HEK293 (cell line): ENCODE data around the gene HTR3B.
A peak's percentile ranks its signal among the peaks of the same experiment; 100 is the strongest.

ENCODE experiments used
- BCL6B ChIP-seq: fragments of 450-650 bp; formaldehyde crosslinking; IDR thresholded peaks from 2 replicates; pipeline ENCODE4 v1.5.1; 2017; ENCODE audit warnings: missing biosample characterization, missing genetic modification characterization
- IKZF3 ChIP-seq: fragments of 450-650 bp; IDR thresholded peaks from 2 replicates; pipeline ENCODE4 v1.5.0; 2018; ENCODE audit warnings: missing biosample characterization, mild to moderate bottlenecking, missing genetic modification characterization, moderate library complexity
- INSM2 ChIP-seq: fragments of 450-650 bp; formaldehyde crosslinking; IDR thresholded peaks from 2 replicates; pipeline ENCODE4 v1.5.1; 2016; ENCODE audit warnings: missing biosample characterization, missing genetic modification characterization
- KLF17 ChIP-seq: fragments of 450-650 bp; formaldehyde crosslinking; IDR thresholded peaks from 2 replicates; pipeline ENCODE4 v1.5.1; 2016; ENCODE audit warnings: missing biosample characterization, missing genetic modification characterization
- MZF1 ChIP-seq: fragments of 450-650 bp; formaldehyde crosslinking; IDR thresholded peaks from 2 replicates; pipeline ENCODE4 v1.5.1; 2017; ENCODE audit warnings: missing biosample characterization, missing genetic modification characterization, borderline replicate concordance
- OSR2 ChIP-seq: fragments of 450-650 bp; formaldehyde crosslinking; IDR thresholded peaks from 2 replicates; pipeline ENCODE4 v1.5.1; 2016; ENCODE audit warnings: missing biosample characterization, missing genetic modification characterization
- OVOL3 ChIP-seq: fragments of 450-650 bp; formaldehyde crosslinking; IDR thresholded peaks from 2 replicates; pipeline ENCODE4 v1.5.1; 2016; ENCODE audit warnings: missing biosample characterization, missing genetic modification characterization
- PATZ1 ChIP-seq: fragments of 450-650 bp; formaldehyde crosslinking; IDR thresholded peaks from 2 replicates; pipeline ENCODE4 v1.5.1; 2016; ENCODE audit warnings: missing biosample characterization, missing genetic modification characterization
- SCRT2 ChIP-seq: fragments of 450-650 bp; formaldehyde crosslinking; IDR thresholded peaks from 2 replicates; pipeline ENCODE4 v1.5.1; 2016; ENCODE audit warnings: missing biosample characterization, missing genetic modification characterization
- SP2 ChIP-seq: fragments of 450-650 bp; formaldehyde crosslinking; IDR thresholded peaks from 2 replicates; pipeline ENCODE4 v1.5.1; 2016; ENCODE audit warnings: missing biosample characterization, missing genetic modification characterization
- ZBTB49 ChIP-seq: fragments of 450-650 bp; formaldehyde crosslinking; IDR thresholded peaks from 2 replicates; pipeline ENCODE4 v1.5.1; 2016; ENCODE audit warnings: missing biosample characterization, missing genetic modification characterization, low read depth
- ZEB2 ChIP-seq: fragments of 450-650 bp; formaldehyde crosslinking; IDR thresholded peaks from 2 replicates; pipeline ENCODE4 v1.5.1; 2016; ENCODE audit warnings: missing biosample characterization, missing genetic modification characterization
- ZNF10 ChIP-seq: fragments of 450-650 bp; formaldehyde crosslinking; IDR thresholded peaks from 2 replicates; pipeline ENCODE4 v1.5.1; 2017; ENCODE audit warnings: missing biosample characterization, missing genetic modification characterization
- ZNF157 ChIP-seq: fragments of 450-650 bp; formaldehyde crosslinking; IDR thresholded peaks from 2 replicates; pipeline ENCODE4 v1.5.1; 2016; ENCODE audit warnings: missing biosample characterization, missing genetic modification characterization
- ZNF175 ChIP-seq: fragments of 450-650 bp; formaldehyde crosslinking; IDR thresholded peaks from 2 replicates; pipeline ENCODE4 v1.5.1; 2016; ENCODE audit warnings: missing biosample characterization, missing genetic modification characterization
- ZNF184 ChIP-seq: fragments of 450-650 bp; IDR thresholded peaks from 2 replicates; pipeline ENCODE4 v1.5.1; 2018; ENCODE audit warnings: missing biosample characterization, mild to moderate bottlenecking, missing genetic modification characterization
- ZNF248 ChIP-seq: fragments of 450-650 bp; formaldehyde crosslinking; IDR thresholded peaks from 2 replicates; pipeline ENCODE4 v1.5.1; 2017; ENCODE audit warnings: missing biosample characterization, missing genetic modification characterization
- ZNF302 ChIP-seq: fragments of 450-650 bp; formaldehyde crosslinking; IDR thresholded peaks from 2 replicates; pipeline ENCODE4 v1.5.1; 2016; ENCODE audit warnings: missing biosample characterization, missing genetic modification characterization, low read depth
- ZNF324 ChIP-seq: fragments of 450-650 bp; formaldehyde crosslinking; IDR thresholded peaks from 2 replicates; pipeline ENCODE4 v1.5.1; 2016; ENCODE audit warnings: missing biosample characterization, missing genetic modification characterization
- ZNF335 ChIP-seq: fragments of 450-650 bp; formaldehyde crosslinking; conservative IDR thresholded peaks from 2 replicates; pipeline ENCODE4 v1.5.1; 2016; ENCODE audit warnings: missing biosample characterization, missing genetic modification characterization
- ZNF391 ChIP-seq: fragments of 450-650 bp; formaldehyde crosslinking; IDR thresholded peaks from 2 replicates; pipeline ENCODE4 v1.5.1; 2016; ENCODE audit warnings: low read depth, missing biosample characterization, missing genetic modification characterization, borderline replicate concordance
- ZNF394 ChIP-seq: fragments of 450-650 bp; formaldehyde crosslinking; IDR thresholded peaks from 2 replicates; pipeline ENCODE4 v1.5.1; 2016; ENCODE audit warnings: missing biosample characterization, missing genetic modification characterization, mild to moderate bottlenecking, moderate library complexity, borderline replicate concordance
- ZNF416 ChIP-seq: fragments of 450-650 bp; formaldehyde crosslinking; IDR thresholded peaks from 2 replicates; pipeline ENCODE4 v1.5.1; 2016; ENCODE audit warnings: missing biosample characterization, missing genetic modification characterization
- ZNF501 ChIP-seq: fragments of 450-650 bp; formaldehyde crosslinking; IDR thresholded peaks from 2 replicates; pipeline ENCODE4 v1.5.1; 2016; ENCODE audit warnings: missing biosample characterization, missing genetic modification characterization
- ZNF521 ChIP-seq: fragments of 450-650 bp; formaldehyde crosslinking; IDR thresholded peaks from 2 replicates; pipeline ENCODE4 v1.5.1; 2017; ENCODE audit warnings: missing biosample characterization, mild to moderate bottlenecking, missing genetic modification characterization
- ZNF529 ChIP-seq: fragments of 450-650 bp; formaldehyde crosslinking; IDR thresholded peaks from 2 replicates; pipeline ENCODE4 v1.5.1; 2017; ENCODE audit warnings: missing genetic modification characterization, missing biosample characterization; ENCODE audit not compliant: insufficient replicate concordance
- ZNF580 ChIP-seq: fragments of 450-650 bp; formaldehyde crosslinking; IDR thresholded peaks from 2 replicates; pipeline ENCODE4 v1.5.1; 2016; ENCODE audit warnings: missing biosample characterization, missing genetic modification characterization
- ZNF623 ChIP-seq: fragments of 450-650 bp; formaldehyde crosslinking; IDR thresholded peaks from 2 replicates; pipeline ENCODE4 v1.5.1; 2016; ENCODE audit warnings: missing biosample characterization, missing genetic modification characterization
- ZNF645 ChIP-seq: fragments of 450-650 bp; formaldehyde crosslinking; IDR thresholded peaks from 2 replicates; pipeline ENCODE4; 2016; ENCODE audit warnings: missing biosample characterization, missing genetic modification characterization
- ZNF658 ChIP-seq: fragments of 450-650 bp; formaldehyde crosslinking; IDR thresholded peaks from 2 replicates; pipeline ENCODE4; 2016; ENCODE audit warnings: missing biosample characterization, missing genetic modification characterization
- ZNF677 ChIP-seq: fragments of 450-650 bp; IDR thresholded peaks from 2 replicates; pipeline ENCODE4 v1.5.0; 2018; ENCODE audit warnings: missing biosample characterization, mild to moderate bottlenecking, missing genetic modification characterization, moderate library complexity

Gene HTR3B

GRCh38 chr11:113906038-113906437 lies 1.4 kb downstream of the HTR3B start (continued):
- TF ChIP-seq ZNF521 (tag by site-specific recombination) (no peak), ZNF677 (no peak), ZNF324 (peak; percentile 23; the same call in 1 of the 2 replicates), KLF17 (0 out of 2 replicates have a peak, but pooled peaks have one; percentile 19), ZBTB49 (tag by site-specific recombination) (no peak), SP2 (tag by site-specific recombination) (0 out of 2 replicates have a peak, but pooled peaks have one; percentile 5), ZNF391 (peak; percentile 49; the same call in 1 of the 2 replicates), OVOL3 (tag by site-specific recombination) (peak; percentile 72; the same call in 1 of the 2 replicates), SCRT2 (tag by site-specific recombination) (peak; percentile 95), ZNF10 (tag by site-specific recombination) (peak; percentile 81), OSR2 (tag by site-specific recombination) (peak; percentile 76), ZEB2 (peak; percentile 78), ZNF394 (tag by site-specific recombination) (peak; percentile 43; the same call in 1 of the 2 replicates), ZNF501 (tag by site-specific recombination) (peak; percentile 53; the same call in 1 of the 2 replicates), BCL6B (tag by site-specific recombination) (0 out of 2 replicates have a peak, but pooled peaks have one; percentile 10), ZNF645 (tag by site-specific recombination) (no peak), INSM2 (peak; percentile 80), MZF1 (tag by site-specific recombination) (no peak), IKZF3 (tag by site-specific recombination) (peak; percentile 88), ZNF529 (no peak), ZNF248 (no peak), ZNF416 (tag by site-specific recombination) (no peak), ZNF623 (no peak), ZNF302 (no peak), ZNF157 (tag by site-specific recombination) (no peak), ZNF580 (peak; percentile 50; the same call in 1 of the 2 replicates), ZNF658 (tag by site-specific recombination) (no peak), ZNF175 (tag by site-specific recombination) (no peak), PATZ1 (tag by site-specific recombination) (0 out of 2 replicates have a peak, but pooled peaks have one; percentile 14), ZNF184 (tag by site-specific recombination) (peak; percentile 38; the same call in 1 of the 2 replicates), ZNF335 (tag by site-specific recombination) (no peak)
